Left ventricle myocardium superior (tissue), 1 donor: Measurements from ENCODE around the gene OR5AL1. TPM values are rescaled to one million over a fixed set of nuclear protein-coding genes. Genes with fewer than 3 reads are reported as not detected.
"Not testable (repeated sequence)": the region's sequence is repeated elsewhere in the genome, so short reads cannot be mapped to it uniquely, and the experiment has no call there.

ENCODE experiments used
- ATAC-seq: fragments of 200-7000 bp; cut with Tn5 transposase; one replicate; pipeline ENCODE4 v1.9.1; 2020; ENCODE audit warnings: mild to moderate bottlenecking, moderate library complexity
- DNase-seq: peaks from one replicate; pipeline ENCODE4 v3.0.0-alpha.2; 2020
- intact Hi-C: fragments of 100-400 bp; cut with micrococcal nuclease; formaldehyde crosslinking; loops from one replicate; pipeline ENCODE4 v1.11.0; 2022
- long read RNA-seq: library from polyadenylated mRNA; unstranded; transcript quantifications from one replicate; pipeline ENCODE4 v2.0.0, GENCODE V29; 2021
- total RNA-seq: library from RNA; stranded (reverse); fragmentation: NEBNext Ultra II Directional; extraction: Animal tissue kit (Norgen Biotek cat#: 25700); gene quantifications from one replicate; pipeline ENCODE4 v1.2.1, GENCODE V29; 2021
- donor health status: DM: no; HTN: yes; CAD: no; lungs with severe emphysema.

OR5AL1 gene
- not detected for total RNA-seq
- long read RNA-seq = 0 reads

DNA sequence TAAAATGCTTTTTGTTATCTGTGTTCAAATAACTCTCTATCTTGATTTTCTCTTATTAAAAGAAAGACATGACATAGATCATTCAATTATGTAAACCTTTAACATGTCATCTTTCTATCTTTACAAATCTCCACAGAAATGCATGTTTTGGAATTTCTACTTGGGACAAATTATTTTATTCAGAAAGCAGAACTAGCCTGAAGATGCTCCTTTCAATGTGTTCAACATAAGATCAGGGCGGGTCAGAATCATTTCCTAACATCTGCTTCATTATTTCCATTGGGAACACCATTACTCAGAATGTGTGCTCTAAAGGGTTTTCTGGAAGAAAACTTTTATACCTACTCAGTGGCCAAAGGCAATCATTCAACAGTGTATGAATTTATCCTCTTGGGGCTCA, at the start of gene OR5AL1:
OR5AL1 (plus strand) TSS at position 301 of the 400 bp plus-strand sequence.
- DNase-seq = no peak
- intact Hi-C loops = no loop called here
- ATAC-seq = no peak

DNA sequence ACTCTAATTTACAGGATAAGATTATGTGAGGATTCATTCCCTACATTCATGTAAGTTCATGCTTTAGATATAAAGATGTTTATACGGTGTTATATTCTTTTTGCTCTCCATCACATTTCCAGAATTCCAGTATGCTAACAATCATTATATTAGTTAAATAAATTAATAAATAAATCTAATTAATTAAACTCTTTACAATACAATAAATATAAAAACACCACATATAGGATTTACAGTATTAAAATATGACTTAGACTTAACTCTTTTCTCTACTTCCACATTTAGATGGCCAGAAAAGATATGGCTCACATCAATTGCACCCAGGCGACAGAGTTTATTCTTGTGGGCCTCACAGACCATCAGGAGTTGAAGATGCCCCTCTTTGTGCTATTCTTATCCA, 37.2 kb upstream of the OR5AL1 start, which contains the start of gene OR8U1:
OR8U1 (plus strand) TSS at position 301 of the 400 bp plus-strand sequence; CDS start at position 301, 0 bp downstream.
- DNase-seq (no peak), ATAC-seq (no peak)
- intact Hi-C loops = no loop called here

DNA sequence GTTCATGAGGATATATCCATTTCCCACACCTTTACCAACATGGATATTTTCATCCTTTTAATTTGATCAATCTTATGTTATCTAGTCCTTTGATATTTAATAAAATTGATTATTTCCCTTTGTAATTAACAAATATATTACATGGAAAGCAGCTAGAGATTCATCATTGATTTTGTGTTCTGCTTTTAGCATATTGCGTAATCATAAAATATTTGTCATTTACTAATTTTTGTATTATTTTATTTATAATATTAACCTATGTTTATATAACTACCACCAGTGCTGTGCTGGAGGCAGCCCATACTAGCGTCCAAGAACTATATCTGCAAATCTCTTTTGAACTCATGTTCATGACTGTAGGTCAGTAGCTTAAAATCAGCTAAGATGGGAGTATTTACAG, 32.4 kb upstream of the OR5AL1 start:
- no peak for ATAC-seq
- DNase-seq = no peak
- intact Hi-C loops = no loop called here

DNA sequence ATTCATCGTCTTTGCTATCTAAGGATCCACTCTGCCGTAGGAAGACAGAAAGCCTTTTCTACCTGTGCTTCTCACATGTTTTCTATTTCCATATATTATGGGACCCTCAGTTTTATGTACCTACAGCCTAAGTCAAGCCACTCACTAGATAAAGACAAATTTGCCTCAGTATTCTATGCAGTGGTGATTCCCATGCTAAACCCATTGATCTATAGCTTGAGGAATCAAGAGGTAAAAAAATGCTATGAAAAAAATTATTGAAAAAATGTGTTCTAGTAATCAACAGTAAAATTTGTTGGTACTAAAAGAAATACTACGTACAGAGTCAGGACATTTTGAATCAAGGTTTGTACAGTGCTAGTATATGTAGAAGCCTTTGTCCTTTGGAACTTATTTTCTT, 18.1 kb upstream of the OR5AL1 start:
- no peak for DNase-seq
- intact Hi-C loops = no loop called here
- ATAC-seq = no peak

GRCh38 chr11:56396047-56396446, 16.4 kb upstream of the OR5AL1 start:
- no peak for DNase-seq
- intact Hi-C loops = no loop called here
- ATAC-seq = no peak

DNA sequence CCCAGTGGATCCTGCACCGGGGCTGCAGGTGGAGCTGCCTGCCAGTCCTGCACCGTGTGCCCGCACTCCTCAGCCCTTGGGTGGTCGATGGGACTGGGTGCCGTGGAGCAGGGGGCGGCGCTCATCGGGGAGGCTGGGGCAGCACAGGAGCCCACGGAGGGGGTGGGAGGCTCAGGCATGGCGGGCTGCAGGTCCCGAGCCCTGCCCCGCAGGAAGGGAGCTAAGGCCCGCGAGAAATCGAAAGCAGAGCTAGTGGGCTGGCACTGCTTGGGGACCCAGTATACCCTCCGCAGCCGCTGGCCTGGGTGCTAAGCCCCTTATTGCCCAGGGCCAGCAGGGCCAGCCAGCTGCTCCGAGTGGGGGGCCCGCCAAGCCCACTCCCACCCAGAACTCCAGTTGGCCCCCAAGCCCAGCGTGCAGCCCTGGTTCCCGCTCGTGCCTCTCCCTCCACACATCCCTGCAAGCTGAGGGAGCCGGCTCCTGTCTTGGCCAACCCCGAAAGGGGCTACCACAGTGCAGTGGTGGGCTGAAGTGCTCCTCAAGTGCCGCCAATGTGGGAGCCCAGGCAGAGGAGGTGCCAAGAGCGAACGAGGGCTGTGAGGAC, 10.5 kb upstream of the OR5AL1 start:
- DNase-seq, ATAC-seq, intact Hi-C loops: not testable (repeated sequence)

- ATAC-seq = no peak
- no peak for DNase-seq
- intact Hi-C loops = no loop called here
These were observed 8.1 kb upstream of the OR5AL1 start for GRCh38 chr11:56404393-56404792.

GRCh38 chr11:56410801-56411200, 1.7 kb upstream of the OR5AL1 start:
- intact Hi-C loops = no loop called here
- no peak for DNase-seq
- no peak for ATAC-seq

- intact Hi-C loops = no loop called here
- ATAC-seq (no peak), DNase-seq (no peak)
These were observed 41.0 kb downstream of the OR5AL1 start for GRCh38 chr11:56453521-56453920.

- no peak for DNase-seq
- no peak for ATAC-seq
- intact Hi-C loops = no loop called here
These were observed 44.6 kb downstream of the OR5AL1 start for GRCh38 chr11:56457076-56457475.

Other genes starting within 250 kb of the OR5AL1 start
- not detected for gene OR5J2, start 236.1 kb upstream of the OR5AL1 start, total RNA-seq
- not detected for gene OR5T2, start 178.4 kb upstream of the OR5AL1 start, total RNA-seq
- gene OR5T3, start 160.4 kb upstream of the OR5AL1 start, total RNA-seq = not detected
- not detected for gene OR5T1, start 138.5 kb upstream of the OR5AL1 start, total RNA-seq
- gene OR8H1, start 120.4 kb upstream of the OR5AL1 start, total RNA-seq = not detected
- not detected for gene OR8K3, start 97.6 kb upstream of the OR5AL1 start, total RNA-seq
- gene OR8K1, start 66.7 kb upstream of the OR5AL1 start, total RNA-seq = not detected
- gene OR8J1, start 58.4 kb upstream of the OR5AL1 start, total RNA-seq = not detected
- not detected for gene OR8U1, start 37.1 kb upstream of the OR5AL1 start, total RNA-seq
- gene OR5M3, start 60.7 kb downstream of the OR5AL1 start, total RNA-seq = not detected
- gene OR5M8, start 78.7 kb downstream of the OR5AL1 start, total RNA-seq = not detected
- gene OR5M11, start 130.6 kb downstream of the OR5AL1 start, total RNA-seq = not detected
- gene OR5M10, start 165.0 kb downstream of the OR5AL1 start, total RNA-seq = not detected
- not detected for gene OR5M1, start 202.2 kb downstream of the OR5AL1 start, total RNA-seq
- gene OR5AP2, start 229.7 kb downstream of the OR5AL1 start, total RNA-seq = not detected